BE2C (cell line): ENCODE data around the gene DOCK6.

Experiments used
- DNase-seq: peaks from one replicate; pipeline ENCODE4 v3.0.0-alpha.2; 2020
- H3K27me3 ChIP-seq: fragments of 250-450 bp; sonication (Bioruptor Pico); 2 replicates; pipeline ENCODE4 v1.5.1; 2020; ENCODE audit warnings: mild to moderate bottlenecking
- H3K36me3 ChIP-seq: fragments of 250-450 bp; sonication (Bioruptor Pico); 2 replicates; pipeline ENCODE4 v1.5.1; 2020; ENCODE audit warnings: mild to moderate bottlenecking
- H3K4me1 ChIP-seq: fragments of 250-450 bp; sonication (Bioruptor Pico); 2 replicates; pipeline ENCODE4 v1.5.1; 2020
- H3K4me3 ChIP-seq: 2 replicates; pipeline ENCODE4 v1.5.1; 2011; ENCODE audit warnings: low read depth, low read length
- H3K9me3 ChIP-seq: fragments of 250-450 bp; sonication (Bioruptor Pico); 2 replicates; pipeline ENCODE4 v1.5.1; 2020
- CTCF ChIP-seq: IDR thresholded peaks from 2 replicates; pipeline ENCODE4 v1.5.1; 2012; ENCODE audit warnings: mild to moderate bottlenecking, low read depth, low read length

DOCK6 gene

GRCh38 chr19:11257846-11258380 is 4.4 kb downstream of the DOCK6 start:
- Histone ChIP-seq H3K4me3 (no peak overlapping the region), H3K36me3 (no peaks in the 10 kb centered on the region), H3K27me3 (no peaks in the 10 kb centered on the region), H3K4me1 (no peaks in the 10 kb centered on the region), H3K9me3 (no peaks in the 10 kb centered on the region)
- no peak for DNase-seq
- no peak for TF ChIP-seq CTCF

- no peak for TF ChIP-seq CTCF
- H3K9me3 ChIP-seq, result no peaks in the 10 kb centered on the region
- DNase-seq, result no peak
- H3K36me3 ChIP-seq, result no peaks in the 10 kb centered on the region
- H3K27me3 ChIP-seq, result no peaks in the 10 kb centered on the region
- no peak overlapping the region for H3K4me3 ChIP-seq
- H3K4me1 ChIP-seq, result no peaks in the 10 kb centered on the region
These were observed 6.1 kb downstream of the DOCK6 start for GRCh38 chr19:11256189-11256588.

GRCh38 chr19:11254666-11255065 is 7.7 kb downstream of the DOCK6 start:
- Histone ChIP-seq H3K27me3 (no peaks in the 10 kb centered on the region), H3K4me1 (no peaks in the 10 kb centered on the region), H3K9me3 (no peaks in the 10 kb centered on the region), H3K36me3 (no peaks in the 10 kb centered on the region), H3K4me3 (no peak overlapping the region)
- TF ChIP-seq CTCF, result peak; percentile 26
- DNase-seq, result no peak

GRCh38 chr19:11252665-11253355 is 9.5 kb downstream of the DOCK6 start:
- TF ChIP-seq CTCF, result no peak
- Histone ChIP-seq H3K4me3 (no peak overlapping the region), H3K27me3 (no peaks in the 10 kb centered on the region), H3K36me3 (no peaks in the 10 kb centered on the region), H3K9me3 (no peaks in the 10 kb centered on the region), H3K4me1 (no peaks in the 10 kb centered on the region)
- DNase-seq, result no peak

GRCh38 chr19:11251650-11252314 is 10.5 kb downstream of the DOCK6 start:
- Histone ChIP-seq H3K36me3 (no peaks in the 10 kb centered on the region), H3K4me3 (no peak overlapping the region), H3K27me3 (no peaks in the 10 kb centered on the region), H3K4me1 (no peaks in the 10 kb centered on the region), H3K9me3 (no peaks in the 10 kb centered on the region)
- TF ChIP-seq CTCF, result no peak
- DNase-seq, result no peak

GRCh38 chr19:11251217-11251616 is 11.1 kb downstream of the DOCK6 start:
- no peak for TF ChIP-seq CTCF
- H3K4me3 ChIP-seq, result no peak overlapping the region
- DNase-seq, result no peak
- no peaks in the 10 kb centered on the region for H3K36me3 ChIP-seq
- H3K4me1 ChIP-seq, result no peaks in the 10 kb centered on the region
- H3K9me3 ChIP-seq, result no peaks in the 10 kb centered on the region
- no peaks in the 10 kb centered on the region for H3K27me3 ChIP-seq
